Transverse colon (tissue), 3 donors: ENCODE measurements around the gene SRGAP1.

Source experiments
- CTCF ChIP-seq, 5 experiments: fragments of 200-600 bp in 3 of 5; fragments of 450-650 bp in 2 of 5; sonication (generic) in 3 of 5; IDR thresholded peaks; 1 replicate in 2 of 5; 2 replicates in 3 of 5; pipeline ENCODE4 v1.5.1; 2016 to 2017; ENCODE audit warnings: antibody characterized with exemption in 5 of 5, inconsistent platforms in 3 of 5, mild to moderate bottlenecking in 2 of 5, moderate library complexity in 1 of 5
- EP300 ChIP-seq: sonication (generic); formaldehyde crosslinking; IDR thresholded peaks from one replicate; pipeline ENCODE4 v1.6.1; 2017; ENCODE audit warnings: antibody characterized with exemption, low read depth

- no peak for TF ChIP-seq CTCF (IDR thresholded peaks at IDR 0.05)
- TF ChIP-seq EP300, result no peak
Observed at GRCh38 chr12:63937378-63938316, 93.1 kb downstream of the SRGAP1 start.
